Stimulated activated naive B cell treated with anti-CD40 and anti-IgM and Interleukin-4, amounts not matched to agents 10 μg/mL and 1 μg/mL and 100 μg/mL, for 72 hours (primary cell): ENCODE data around the gene C1orf56.
A peak's percentile ranks its signal among the peaks of the same experiment; 100 is the strongest.

ENCODE experiments used
- ATAC-seq, 2 donors: fragments of 150-1000 bp; cut with Tn5 transposase; replicated peaks; 2 replicates each; pipeline ENCODE4 v1.10.0; 2021; ENCODE audit warnings: moderate library complexity in 1 of 2
- DNase-seq: peaks from one replicate; pipeline ENCODE4 v3.0.0; 2021
- H3K27ac Mint-ChIP-seq: one replicate; pipeline ENCODE4 v1.8.0; 2022; ENCODE audit warnings: mild to moderate bottlenecking, mixed read lengths
- H3K27me3 Mint-ChIP-seq, 2 donors: one replicate each; pipeline ENCODE4 v1.8.0; 2022; ENCODE audit warnings: mixed read lengths in 2 of 2
- H3K36me3 Mint-ChIP-seq, 2 donors: one replicate each; pipeline ENCODE4 v1.8.0; 2022; ENCODE audit warnings: mixed read lengths in 2 of 2, mild to moderate bottlenecking in 1 of 2
- H3K4me1 Mint-ChIP-seq, 2 donors: one replicate each; pipeline ENCODE4 v1.8.0; 2022; ENCODE audit warnings: mixed read lengths in 2 of 2, mild to moderate bottlenecking in 1 of 2
- H3K4me3 Mint-ChIP-seq, 2 donors: one replicate each; pipeline ENCODE4 v1.8.0; 2022; ENCODE audit warnings: mild to moderate bottlenecking in 2 of 2, mixed read lengths in 2 of 2, moderate library complexity in 1 of 2
- H3K9me3 Mint-ChIP-seq, 2 donors: one replicate each; pipeline ENCODE4 v1.8.0; 2022; ENCODE audit warnings: mixed read lengths in 2 of 2, mild to moderate bottlenecking in 1 of 2

C1orf56 gene, protein sequence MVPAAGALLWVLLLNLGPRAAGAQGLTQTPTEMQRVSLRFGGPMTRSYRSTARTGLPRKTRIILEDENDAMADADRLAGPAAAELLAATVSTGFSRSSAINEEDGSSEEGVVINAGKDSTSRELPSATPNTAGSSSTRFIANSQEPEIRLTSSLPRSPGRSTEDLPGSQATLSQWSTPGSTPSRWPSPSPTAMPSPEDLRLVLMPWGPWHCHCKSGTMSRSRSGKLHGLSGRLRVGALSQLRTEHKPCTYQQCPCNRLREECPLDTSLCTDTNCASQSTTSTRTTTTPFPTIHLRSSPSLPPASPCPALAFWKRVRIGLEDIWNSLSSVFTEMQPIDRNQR

GRCh38 chr1:151047591-151047924, at the start of gene C1orf56:
TSS of gene C1orf56 (plus strand) at chr1:151047751. CDS start at chr1:151047848, 97 bp downstream.
- DNase-seq (peak; percentile 47), ATAC-seq (peak; percentile 70 to 76)
- peaks cover 12 to 19% of the 10 kb centered on the region in 2 donors for H3K36me3 Mint-ChIP-seq
- H3K9me3 Mint-ChIP-seq: no peaks in the 10 kb centered on the region
- H3K27ac Mint-ChIP-seq: peak within 1 kb of the TSS; percentile 97
- peak within 1 kb of the TSS; percentile 88 to 95 for H3K4me3 Mint-ChIP-seq
- H3K27me3 Mint-ChIP-seq: no peaks in the 10 kb centered on the region
- peaks cover 23 to 48% of the 10 kb centered on the region in 2 donors for H3K4me1 Mint-ChIP-seq

- H3K36me3 Mint-ChIP-seq: peaks cover 17 to 22% of the 10 kb centered on the region in 2 donors
- H3K27me3 Mint-ChIP-seq: no peaks in the 10 kb centered on the region
- no peak overlapping the region for H3K4me3 Mint-ChIP-seq
- H3K27ac Mint-ChIP-seq: no peak overlapping the region
- peaks cover 11% of the 10 kb centered on the region in 2 donors for H3K4me1 Mint-ChIP-seq
- ATAC-seq: no peak
- DNase-seq: no peak
- H3K9me3 Mint-ChIP-seq: no peaks in the 10 kb centered on the region
Measured at GRCh38 chr1:150997949-150998348, 49.6 kb upstream of the C1orf56 start.

DNA sequence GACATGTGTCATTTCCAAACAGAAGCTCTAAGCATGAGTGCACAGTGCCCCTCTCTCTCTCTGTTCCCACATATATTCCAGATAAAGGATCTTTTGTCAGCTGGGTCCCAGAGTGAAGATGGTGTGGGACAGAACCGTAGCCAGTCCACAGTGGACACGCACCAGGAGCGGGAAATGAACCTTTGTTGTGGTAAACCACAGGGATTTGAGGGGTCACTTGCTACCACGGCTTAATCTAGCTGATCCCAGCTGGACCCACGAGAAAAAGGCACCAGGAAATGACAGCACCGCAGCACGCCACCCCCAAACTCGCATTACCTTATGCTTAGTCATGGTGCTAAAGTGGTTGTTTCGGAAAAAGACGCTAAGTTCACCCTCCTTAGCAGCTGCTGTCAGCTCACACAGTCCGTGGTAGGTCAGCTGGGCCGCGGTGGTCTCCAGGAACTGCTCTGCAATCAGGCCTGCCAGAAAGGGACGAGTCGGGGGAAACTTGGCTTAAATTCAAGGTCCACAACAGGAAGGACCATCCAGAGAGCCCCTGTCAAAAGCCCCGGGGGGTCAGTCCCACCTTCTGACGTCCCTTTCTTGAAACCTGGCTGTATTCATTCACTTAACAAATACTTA, 48.4 kb upstream of the C1orf56 start:
- H3K36me3 Mint-ChIP-seq: peaks cover 17 to 22% of the 10 kb centered on the region in 2 donors
- H3K4me1 Mint-ChIP-seq: peaks cover 12 to 18% of the 10 kb centered on the region in 2 donors
- H3K4me3 Mint-ChIP-seq: no peak overlapping the region
- ATAC-seq: no peak
- no peak for DNase-seq
- no peaks in the 10 kb centered on the region for H3K9me3 Mint-ChIP-seq
- no peak overlapping the region for H3K27ac Mint-ChIP-seq
- H3K27me3 Mint-ChIP-seq: no peaks in the 10 kb centered on the region

DNA sequence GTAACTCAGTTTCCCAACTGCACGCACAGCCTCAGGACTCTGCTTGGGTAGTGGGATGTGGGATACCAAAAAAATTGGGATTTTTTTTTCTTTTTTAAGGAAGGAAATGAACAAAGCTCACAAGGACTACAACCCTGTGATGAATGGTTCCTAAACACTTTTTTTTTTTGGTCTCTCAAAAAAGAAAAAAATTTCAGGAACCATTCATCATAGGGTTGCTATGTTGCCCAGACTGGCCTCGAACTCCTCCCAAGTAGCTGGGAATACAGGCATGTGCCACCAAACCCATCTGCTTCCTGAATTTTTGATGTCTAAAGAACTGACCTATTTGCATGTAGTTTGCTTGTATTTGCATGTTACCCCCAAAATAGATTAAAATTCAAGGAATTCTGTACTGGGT, 47.6 kb upstream of the C1orf56 start:
- Mint-ChIP-seq H3K9me3 (no peaks in the 10 kb centered on the region), H3K4me1 (peaks cover 12 to 19% of the 10 kb centered on the region in 2 donors), H3K27ac (no peak overlapping the region), H3K27me3 (no peaks in the 10 kb centered on the region), H3K36me3 (peaks cover 17 to 22% of the 10 kb centered on the region in 2 donors), H3K4me3 (no peak overlapping the region)
- DNase-seq (no peak), ATAC-seq (no peak)

- Mint-ChIP-seq H3K4me1 (peaks cover 13 to 24% of the 10 kb centered on the region in 2 donors), H3K4me3 (no peak overlapping the region), H3K9me3 (no peaks in the 10 kb centered on the region), H3K27ac (no peak overlapping the region), H3K27me3 (no peaks in the 10 kb centered on the region), H3K36me3 (peaks cover 17 to 22% of the 10 kb centered on the region in 2 donors)
- DNase-seq: no peak
- ATAC-seq: no peak
Measured at GRCh38 chr1:151000408-151000807, 47.1 kb upstream of the C1orf56 start.

GRCh38 chr1:151001602-151002001, 45.9 kb upstream of the C1orf56 start:
- ATAC-seq (no peak), DNase-seq (no peak)
- Mint-ChIP-seq H3K27ac (no peak overlapping the region), H3K27me3 (no peaks in the 10 kb centered on the region), H3K9me3 (no peaks in the 10 kb centered on the region), H3K4me1 (peaks cover 22 to 30% of the 10 kb centered on the region in 2 donors), H3K4me3 (no peak overlapping the region), H3K36me3 (peaks cover 17 to 21% of the 10 kb centered on the region in 2 donors)

DNA sequence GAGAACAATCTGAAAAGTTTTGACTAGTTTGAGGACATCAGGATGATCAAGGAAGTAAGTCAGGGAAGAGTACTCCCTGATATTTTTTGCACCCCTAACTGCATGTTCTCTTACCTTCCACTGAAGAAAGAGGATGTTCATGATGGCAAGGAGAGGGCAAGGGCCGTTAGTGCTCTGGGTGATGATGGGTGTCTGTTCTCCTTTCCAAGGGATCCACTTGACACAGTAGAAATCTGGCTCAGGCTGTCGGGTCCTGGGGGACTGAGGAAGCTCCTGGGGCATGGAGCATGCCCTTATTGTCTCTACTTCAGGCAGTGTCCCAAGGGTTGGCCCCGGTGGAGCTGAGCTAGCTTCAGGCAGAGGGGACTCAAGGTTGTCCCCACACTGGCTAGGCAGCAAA, 45.5 kb upstream of the C1orf56 start:
- Mint-ChIP-seq H3K4me3 (no peak overlapping the region), H3K27ac (no peak overlapping the region), H3K36me3 (peaks cover 12 to 18% of the 10 kb centered on the region in 2 donors), H3K27me3 (no peaks in the 10 kb centered on the region), H3K4me1 (peaks cover 25 to 34% of the 10 kb centered on the region in 2 donors), H3K9me3 (no peaks in the 10 kb centered on the region)
- no peak for DNase-seq
- no peak for ATAC-seq

- H3K4me3 Mint-ChIP-seq: no peak overlapping the region
Measured at GRCh38 chr1:151002611-151003010, 44.9 kb upstream of the C1orf56 start.

GRCh38 chr1:151003180-151003579, 44.4 kb upstream of the C1orf56 start:
- Mint-ChIP-seq H3K4me3 (no peak overlapping the region), H3K9me3 (no peaks in the 10 kb centered on the region), H3K27ac (no peak overlapping the region), H3K27me3 (no peaks in the 10 kb centered on the region), H3K4me1 (peaks cover 35 to 46% of the 10 kb centered on the region in 2 donors), H3K36me3 (peaks cover 9 to 14% of the 10 kb centered on the region in 2 donors)
- DNase-seq (no peak), ATAC-seq (no peak)

More at GRCh38 chr1:151002611-151003010, 44.9 kb upstream of the C1orf56 start:
- peaks cover 30 to 40% of the 10 kb centered on the region in 2 donors for H3K4me1 Mint-ChIP-seq
- DNase-seq: no peak
- no peak overlapping the region for H3K27ac Mint-ChIP-seq
- ATAC-seq: no peak
- no peaks in the 10 kb centered on the region for H3K27me3 Mint-ChIP-seq
- H3K36me3 Mint-ChIP-seq: peaks cover 9 to 14% of the 10 kb centered on the region in 2 donors
- no peaks in the 10 kb centered on the region for H3K9me3 Mint-ChIP-seq

- Mint-ChIP-seq H3K36me3 (peaks cover 9 to 11% of the 10 kb centered on the region in 2 donors), H3K4me3 (peak overlapping the region; percentile 97), H3K27ac (peak overlapping the region; percentile 98), H3K9me3 (no peaks in the 10 kb centered on the region), H3K27me3 (no peaks in the 10 kb centered on the region), H3K4me1 (peaks cover 41 to 62% of the 10 kb centered on the region in 2 donors)
- no peak for DNase-seq
- ATAC-seq: no peak
Measured at GRCh38 chr1:151005729-151006319, 41.7 kb upstream of the C1orf56 start.

DNA sequence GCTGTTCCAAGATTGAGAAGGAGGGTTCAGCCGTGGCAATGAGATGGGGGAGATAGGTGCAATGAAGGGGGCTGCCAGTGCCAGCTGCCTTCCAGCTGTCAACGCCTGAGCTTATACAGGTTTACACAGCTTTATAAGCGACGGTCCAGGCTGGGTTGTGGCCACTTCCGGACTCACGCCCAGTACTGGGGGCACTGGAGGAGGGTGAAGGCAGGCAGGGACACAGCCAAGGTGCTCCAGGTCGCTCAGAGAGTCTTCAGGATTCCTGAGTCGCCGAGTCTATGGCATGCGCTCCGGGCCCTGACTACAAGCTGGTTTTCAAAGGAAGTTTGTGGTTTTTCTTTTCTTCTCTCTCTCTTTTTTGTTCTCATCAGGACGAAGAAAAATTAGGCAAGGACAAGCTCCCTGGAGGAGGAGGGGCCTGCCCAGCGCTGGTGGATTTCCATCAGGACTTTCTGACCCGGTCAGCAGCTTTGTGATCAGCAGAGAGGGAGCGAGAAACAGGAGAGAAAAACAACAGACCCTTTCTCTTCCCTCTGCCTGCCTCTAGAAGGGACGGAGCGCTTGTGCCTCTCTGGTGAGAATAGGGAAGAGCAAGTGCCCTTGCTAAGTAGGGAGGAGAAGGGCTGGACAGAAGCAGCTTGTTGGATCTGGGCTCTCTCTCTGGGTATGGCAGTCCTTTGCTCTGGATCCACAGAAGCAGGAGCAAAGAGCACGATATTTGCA, 41.1 kb upstream of the C1orf56 start, which contains the start of gene MINDY1:
MINDY1 (minus strand) TSS at position 576 of the 726 bp plus-strand sequence. CDS start 4,285 bp downstream, outside the sequence.
- ATAC-seq (peak; percentile 63 to 66), DNase-seq (peak; percentile 30)
- Mint-ChIP-seq H3K36me3 (peaks cover 10 to 11% of the 10 kb centered on the region in 2 donors), H3K4me3 (peak within 1 kb of the TSS; percentile 97), H3K27ac (peak within 1 kb of the TSS; percentile 98), H3K27me3 (no peaks in the 10 kb centered on the region), H3K4me1 (peaks cover 44 to 66% of the 10 kb centered on the region in 2 donors), H3K9me3 (no peaks in the 10 kb centered on the region)

- Mint-ChIP-seq H3K36me3 (peaks cover 3 to 6% of the 10 kb centered on the region in 2 donors), H3K27me3 (no peaks in the 10 kb centered on the region), H3K4me3 (peak overlapping the region; percentile 97), H3K27ac (peak overlapping the region; percentile 98), H3K4me1 (peaks cover 35 to 68% of the 10 kb centered on the region in 2 donors), H3K9me3 (no peaks in the 10 kb centered on the region)
- DNase-seq (no peak), ATAC-seq (no peak)
Measured at GRCh38 chr1:151007853-151008243, 39.7 kb upstream of the C1orf56 start.

GRCh38 chr1:151008244-151009205, 39.0 kb upstream of the C1orf56 start, which contains the start of gene PRUNE1:
TSS of gene PRUNE1 (plus strand) at chr1:151008449. CDS start at chr1:151008633, 184 bp downstream.
- ATAC-seq (peak; percentile 87 to 93), DNase-seq (peak; percentile 88)
- peak within 1 kb of the TSS; percentile 98 for H3K27ac Mint-ChIP-seq
- H3K27me3 Mint-ChIP-seq: no peaks in the 10 kb centered on the region
- H3K4me1 Mint-ChIP-seq: peaks cover 35 to 67% of the 10 kb centered on the region in 2 donors
- H3K36me3 Mint-ChIP-seq: peaks cover 3 to 6% of the 10 kb centered on the region in 2 donors
- H3K4me3 Mint-ChIP-seq: peak within 1 kb of the TSS; percentile 97
- no peaks in the 10 kb centered on the region for H3K9me3 Mint-ChIP-seq
